GM10266 (cell line): ENCODE data around the gene PTGES2.

ENCODE experiments used
- DNase-seq: peaks from one replicate; pipeline ENCODE4 v3.0.0; 2012; ENCODE audit errors: extremely low spot score
- CTCF ChIP-seq: IDR thresholded peaks from 2 replicates; pipeline ENCODE4 v1.5.1; 2012; ENCODE audit warnings: mild to moderate bottlenecking, low read depth; ENCODE audit not compliant: control insufficient read depth, insufficient read depth; ENCODE audit errors: missing control alignments

The PTGES2 gene

GRCh38 chr9:128161215-128161902, 33.8 kb upstream of the PTGES2 start:
- TF ChIP-seq CTCF, result no peak
- DNase-seq, result no peak

- peak; percentile 76 for DNase-seq
- TF ChIP-seq CTCF, result no peak
Observed at GRCh38 chr9:128160603-128160987, 33.1 kb upstream of the PTGES2 start.

- peak; percentile 99 for DNase-seq
- no peak for TF ChIP-seq CTCF
Observed at GRCh38 chr9:128159784-128160602, 32.5 kb upstream of the PTGES2 start, which contains the start of gene BBLN. BBLN (plus strand) TSS chr9:128160265; CDS start chr9:128160408, 143 bp downstream.

GRCh38 chr9:128159522-128159783, 31.9 kb upstream of the PTGES2 start:
- DNase-seq, result peak; percentile 55

GRCh38 chr9:128155736-128156500, 28.4 kb upstream of the PTGES2 start:
- no peak for TF ChIP-seq CTCF
- no peak for DNase-seq

More at GRCh38 chr9:128159522-128159783, 31.9 kb upstream of the PTGES2 start:
- TF ChIP-seq CTCF, result no peak

GRCh38 chr9:128153947-128154695, 26.6 kb upstream of the PTGES2 start:
- no peak for DNase-seq
- TF ChIP-seq CTCF, result no peak
